Measurements from ENCODE around the gene TRRAP.

TRRAP gene

GRCh38 chr7:99008921-99009530 is 130.7 kb downstream of the TRRAP start:
- no peak for DNase-seq

GRCh38 chr7:99010281-99010680 is 131.9 kb downstream of the TRRAP start:
- DNase-seq, result no peak

DNA sequence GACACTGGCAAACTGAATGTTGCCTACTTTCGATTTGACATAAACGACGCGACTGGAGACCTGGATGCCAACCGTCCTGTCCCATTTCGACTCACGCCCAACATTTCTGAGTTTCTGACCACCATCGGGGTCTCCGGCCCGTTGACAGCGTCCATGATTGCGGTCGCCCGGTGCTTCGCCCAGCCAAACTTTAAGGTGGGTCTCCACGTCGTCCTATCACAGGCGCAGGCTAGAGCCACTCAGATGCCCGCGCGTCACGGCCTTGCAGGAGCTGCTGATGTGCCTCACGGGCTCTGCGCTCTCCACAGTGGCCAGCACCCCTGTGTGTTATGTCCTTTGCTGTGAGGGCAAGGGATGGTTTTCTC is 133.0 kb downstream of the TRRAP start:
- no peak for DNase-seq

GRCh38 chr7:99011706-99012404 is 133.5 kb downstream of the TRRAP start:
- DNase-seq, result no peak

GRCh38 chr7:99012722-99013121 is 134.4 kb downstream of the TRRAP start:
- no peak for DNase-seq

- DNase-seq, result no peak
Observed at GRCh38 chr7:99013266-99014112, 135.2 kb downstream of the TRRAP start.

GRCh38 chr7:99014113-99014985 is 136.0 kb downstream of the TRRAP start:
- DNase-seq, result no peak

- no peak for DNase-seq
Observed at GRCh38 chr7:99016196-99016595, 137.9 kb downstream of the TRRAP start.

DNA sequence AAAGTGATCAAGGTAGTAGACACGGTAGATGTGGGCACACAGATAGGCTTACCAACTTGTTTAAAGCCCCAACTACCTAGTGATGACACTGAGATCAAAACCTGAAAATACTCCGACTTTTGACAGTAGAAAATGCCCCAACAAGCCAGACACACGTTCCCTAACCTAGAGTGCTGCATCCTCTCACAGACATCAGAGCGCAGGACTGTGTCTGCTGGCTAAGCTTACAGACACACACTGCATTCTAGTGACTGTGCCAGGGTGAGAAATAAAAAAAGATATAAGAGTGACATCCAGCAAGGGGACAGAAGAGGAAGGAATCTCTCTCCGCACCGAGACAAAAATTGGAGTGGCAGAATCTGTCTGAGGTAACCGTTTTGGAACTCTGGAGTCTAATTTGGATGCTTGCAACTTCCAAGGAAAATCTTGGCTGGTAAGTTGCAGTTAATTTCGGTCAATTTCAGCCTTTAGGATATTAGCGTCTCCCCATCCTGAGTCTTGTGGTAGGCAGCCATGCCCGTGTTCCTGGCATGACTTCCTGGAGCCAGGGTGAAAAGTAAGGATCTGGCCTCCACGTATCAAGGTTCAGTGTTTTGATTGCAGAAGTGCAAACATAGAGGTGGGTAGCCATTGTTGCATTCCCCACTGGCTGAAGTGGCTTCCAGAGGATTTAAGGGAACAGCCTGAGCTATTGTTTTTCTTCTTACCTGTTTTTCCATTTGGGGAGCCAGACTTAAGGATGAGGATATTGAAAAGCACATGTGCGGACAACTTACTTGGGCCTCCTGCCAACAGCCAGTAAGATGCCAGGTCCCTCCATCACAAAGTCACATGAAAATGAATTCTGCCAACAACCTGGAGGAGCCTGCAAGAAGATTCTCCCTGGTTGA is 141.4 kb downstream of the TRRAP start:
- no peak for DNase-seq

DNA sequence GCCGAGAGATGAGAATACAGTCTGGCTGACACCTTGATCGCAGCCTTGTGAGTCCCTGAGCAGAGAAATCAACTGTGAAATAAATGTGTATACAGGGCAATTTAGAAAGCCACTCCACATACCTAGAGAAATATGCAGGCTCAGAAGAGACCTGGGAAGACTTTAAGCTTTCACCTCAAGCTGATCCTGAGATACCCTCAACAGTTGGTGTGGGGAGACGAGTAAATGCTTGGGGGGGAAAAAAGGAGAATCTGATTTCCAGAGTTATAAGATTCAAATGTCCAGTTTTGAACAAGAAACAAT is 142.0 kb downstream of the TRRAP start:
- DNase-seq, result no peak

DNA sequence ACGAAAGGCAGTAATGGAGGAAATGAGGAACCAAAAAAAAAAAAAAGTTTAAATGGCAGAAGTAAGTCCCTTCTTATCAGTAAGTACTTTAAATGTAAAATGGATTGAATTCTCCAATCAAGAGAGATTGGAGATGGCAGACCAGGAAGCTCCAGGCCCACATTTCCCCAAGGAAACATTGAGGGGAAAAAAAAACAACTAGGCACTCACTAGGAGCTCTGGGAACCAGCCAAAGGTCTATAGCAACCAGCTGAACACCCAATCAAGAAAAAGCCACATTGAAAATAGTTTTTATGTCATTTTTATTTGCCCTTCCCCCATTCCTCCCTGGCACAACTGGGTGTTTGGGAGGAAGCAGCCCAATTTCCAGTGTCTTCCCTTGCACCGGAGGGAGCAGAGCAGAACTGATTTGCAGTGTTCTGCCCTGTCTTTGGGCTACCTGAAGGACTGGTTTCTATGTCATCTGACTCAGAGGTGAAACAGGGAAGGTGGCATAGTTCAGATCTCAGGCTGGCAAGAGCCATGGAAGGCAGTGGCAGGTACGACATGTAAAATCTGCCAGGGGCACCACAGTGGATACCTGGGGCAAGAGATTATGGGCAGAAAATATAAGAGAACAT is 143.7 kb downstream of the TRRAP start:
- DNase-seq, result no peak

GRCh38 chr7:99024066-99024465 is 145.7 kb downstream of the TRRAP start:
- DNase-seq, result no peak

GRCh38 chr7:99027241-99027640 is 148.9 kb downstream of the TRRAP start:
- no peak for DNase-seq

DNA sequence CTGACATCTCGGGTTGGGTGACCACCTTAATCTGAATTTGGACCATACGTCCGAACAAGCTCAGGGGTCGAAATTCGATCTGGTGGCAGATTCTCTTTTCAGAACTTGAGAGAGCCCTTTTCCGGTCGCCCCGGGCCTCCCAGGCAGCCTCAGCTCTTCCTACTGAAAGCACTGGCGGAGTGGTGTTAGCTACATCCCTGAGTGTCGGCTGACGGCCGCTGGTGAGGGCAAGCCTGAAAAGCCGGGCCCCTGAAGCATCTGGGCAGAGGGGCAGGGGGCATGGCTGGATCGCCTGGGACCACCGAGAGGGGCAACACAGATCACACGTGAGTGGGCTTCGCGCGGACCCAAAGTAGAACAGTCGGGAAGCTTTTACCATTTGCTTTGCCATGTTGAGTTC is 149.5 kb downstream of the TRRAP start:
- no peak for DNase-seq

DNA sequence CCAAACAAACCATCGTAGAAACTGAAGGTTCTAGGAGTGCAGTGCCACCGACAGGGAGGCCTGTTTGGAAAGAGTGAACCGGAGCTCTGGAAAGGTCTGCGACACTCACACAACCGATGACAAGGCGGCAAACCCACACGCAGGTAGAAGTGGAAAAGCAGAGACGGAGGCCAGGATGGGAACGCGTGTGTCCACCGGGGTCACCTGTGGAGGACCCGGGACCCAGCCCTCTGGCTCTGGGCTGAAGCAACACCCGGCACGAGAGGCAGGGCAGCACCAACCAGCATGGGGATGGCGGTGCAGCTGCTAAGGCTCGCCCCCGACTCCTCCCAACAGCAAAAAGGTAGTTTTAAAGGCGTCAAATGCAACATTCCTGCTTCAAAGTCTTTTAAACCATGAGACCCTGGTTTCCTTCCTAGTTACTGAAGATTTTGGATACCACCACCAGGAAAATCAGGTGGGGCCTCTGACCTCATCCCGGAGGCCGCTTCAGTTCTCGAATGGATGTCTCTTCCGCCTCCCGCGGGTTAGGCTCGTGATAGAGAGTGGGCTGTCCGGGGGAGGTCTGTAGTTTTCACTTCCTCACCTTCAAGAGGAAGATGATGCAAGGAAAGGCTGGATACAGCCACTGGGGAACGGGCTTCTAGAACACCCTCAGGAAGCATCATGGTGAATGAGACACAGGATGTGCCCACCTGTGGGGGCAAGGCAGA is 150.1 kb downstream of the TRRAP start:
- no peak for DNase-seq

DNA sequence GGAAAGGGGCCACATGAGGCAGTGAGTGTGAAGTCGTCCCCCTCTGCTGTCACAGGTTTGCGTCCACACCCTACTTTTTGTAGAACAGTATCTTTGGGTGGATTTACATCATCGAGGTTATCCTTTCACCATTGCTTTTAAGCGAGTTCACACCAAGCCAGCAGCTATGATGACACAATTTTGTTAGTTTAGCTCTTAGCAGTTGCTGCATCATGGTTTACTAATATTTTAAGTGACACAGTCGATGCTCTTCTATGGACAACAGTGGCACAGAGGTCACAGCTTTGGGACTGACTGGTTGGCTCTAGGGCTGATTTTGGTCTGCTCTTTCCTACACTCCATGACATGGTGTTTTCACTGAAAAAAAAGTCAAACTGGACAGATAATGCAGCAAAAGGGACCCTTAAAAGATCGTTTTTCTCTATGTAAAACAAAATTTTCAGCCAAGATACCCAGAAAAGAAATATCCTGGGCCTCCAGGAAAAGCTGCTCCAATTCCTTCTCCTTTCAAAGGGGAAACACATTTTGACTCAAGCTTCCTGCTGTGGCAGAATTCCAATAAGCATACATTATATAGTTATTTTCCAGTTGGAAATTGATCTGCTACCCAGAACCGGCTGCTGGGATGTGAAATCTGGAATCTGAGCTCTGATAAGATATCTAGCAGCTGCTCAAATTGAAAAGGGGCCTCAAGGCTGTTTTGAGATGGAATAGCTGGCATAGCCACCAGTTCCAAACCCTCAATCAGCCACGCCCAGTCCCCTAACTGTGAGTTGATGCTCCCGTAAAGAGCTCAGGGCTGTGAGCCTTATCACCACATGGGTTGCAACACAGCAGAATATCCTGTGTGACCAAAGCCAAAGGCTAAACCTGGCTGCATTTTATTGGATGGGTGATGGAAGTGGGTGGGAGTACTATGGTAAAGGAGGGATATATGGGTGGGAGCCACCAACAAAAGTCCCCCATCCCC is 151.4 kb downstream of the TRRAP start:
- no peak for DNase-seq

DNA sequence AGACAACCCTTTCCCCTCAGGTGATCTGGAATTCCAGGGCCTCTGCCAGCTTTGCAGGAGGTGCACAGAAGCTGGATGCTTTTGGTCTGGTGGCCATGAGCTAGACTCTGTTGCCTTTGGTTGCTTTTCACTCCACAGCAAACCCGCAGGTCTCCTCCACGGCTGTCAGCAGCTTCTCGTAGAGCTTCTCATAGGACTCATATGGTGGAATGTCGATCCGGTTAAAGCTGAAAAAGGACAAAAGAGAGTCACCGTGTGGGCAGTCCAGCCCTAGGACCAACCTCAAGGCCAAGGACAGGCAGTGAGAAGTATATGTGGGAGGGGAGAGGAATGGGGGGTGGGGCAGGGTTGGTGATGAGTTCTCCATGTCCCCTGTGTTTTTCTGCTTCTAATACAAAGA is 152.1 kb downstream of the TRRAP start:
- DNase-seq, result no peak

DNA sequence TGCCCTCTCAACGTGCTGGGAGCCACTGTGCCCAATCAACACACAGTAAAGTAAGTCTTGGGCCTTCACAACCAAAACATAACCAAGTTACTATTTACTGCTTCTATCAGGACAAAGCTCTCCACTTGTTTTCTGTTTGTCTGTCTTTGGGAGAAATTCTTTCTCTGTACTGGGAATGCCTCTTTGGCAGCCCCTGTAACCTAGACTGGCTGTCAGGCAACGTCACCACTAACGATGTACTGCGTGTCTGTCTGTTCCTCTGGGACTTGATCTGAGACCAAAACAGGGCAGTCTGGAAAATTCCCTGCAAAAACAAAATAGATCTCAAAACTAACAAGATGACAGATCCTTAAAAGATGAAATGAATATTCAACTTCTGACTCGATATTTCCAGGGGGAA is 152.6 kb downstream of the TRRAP start:
- DNase-seq, result no peak

DNA sequence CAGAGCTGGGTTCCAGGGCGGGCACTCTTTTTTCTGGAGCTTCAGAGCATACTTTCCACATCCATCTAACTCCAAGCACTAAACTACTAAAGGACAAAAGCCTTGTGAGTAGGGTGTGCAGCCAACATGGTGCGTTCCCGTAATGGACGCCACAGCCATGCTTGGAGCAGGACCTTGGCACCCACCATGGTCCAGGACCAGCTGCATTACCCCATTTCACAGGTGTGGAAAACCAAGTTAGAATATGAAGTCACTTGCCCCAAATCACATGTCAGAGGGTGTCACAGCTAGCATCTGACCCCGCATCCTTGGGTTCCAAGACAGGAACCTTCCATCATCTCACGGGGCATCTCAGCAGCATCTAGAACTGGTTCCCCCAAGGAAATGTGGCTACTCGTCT is 153.2 kb downstream of the TRRAP start:
- DNase-seq, result no peak

- no peak for DNase-seq
Observed at GRCh38 chr7:99032928-99033327, 154.6 kb downstream of the TRRAP start.
